ENCODE data around the gene SS18L1.

- TF ChIP-seq CTCF (IDR thresholded peaks at IDR 0.05; ENCODE audit: insufficient read depth, low read length, poor library complexity, severe bottlenecking) (no peak), EZH2phosphoT487 (conservative IDR thresholded peaks at IDR 0.05; ENCODE audit: low read length) (no peak)
Measured at GRCh38 chr20:62224113-62224855, 80.7 kb downstream of the SS18L1 start.

Measured in SU-DHL-6 (cell line).